ENCODE data around the gene ACER3. TPM values are rescaled to one million over a fixed set of nuclear protein-coding genes. Genes with fewer than 3 reads are reported as not detected.
"Not testable (repeated sequence)": the region's sequence is repeated elsewhere in the genome, so short reads cannot be mapped to it uniquely, and the experiment has no call there.

The ACER3 gene
- total RNA-seq, 1 donor from 2014 or later, result 21.5 TPM

- DNase-seq, result peak; percentile 42
Observed at GRCh38 chr11:76919887-76920746, 59.4 kb downstream of the ACER3 start.

GRCh38 chr11:76927160-76927559, 66.4 kb downstream of the ACER3 start:
- DNase-seq, result no peak

GRCh38 chr11:76935042-76935441, 74.3 kb downstream of the ACER3 start:
- no peak for DNase-seq

GRCh38 chr11:76939219-76939631, 78.5 kb downstream of the ACER3 start:
- no peak for DNase-seq

DNA sequence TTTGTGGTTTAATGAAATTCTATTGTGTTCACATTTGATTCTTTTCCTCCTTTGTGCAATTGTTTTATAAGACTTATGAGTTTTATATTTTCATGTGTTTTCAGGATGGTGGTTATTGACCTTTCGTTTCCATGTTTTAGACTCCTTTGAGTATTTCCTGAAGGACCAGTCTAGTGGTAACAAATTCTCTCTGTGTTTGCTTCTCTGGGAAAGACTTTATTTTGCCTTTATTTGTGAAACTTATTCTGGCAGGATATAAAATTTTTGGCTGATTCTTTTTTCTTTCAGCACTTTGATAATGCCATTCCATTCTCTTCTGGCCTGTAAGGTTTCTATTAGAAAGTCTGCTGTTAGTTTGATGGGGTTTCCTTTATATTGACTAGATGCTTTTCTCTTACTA, 83.5 kb downstream of the ACER3 start:
- no peak for DNase-seq

- no peak for DNase-seq
Observed at GRCh38 chr11:76946223-76946622, 85.5 kb downstream of the ACER3 start.

GRCh38 chr11:76947190-76947589, 86.5 kb downstream of the ACER3 start:
- no peak for DNase-seq

DNA sequence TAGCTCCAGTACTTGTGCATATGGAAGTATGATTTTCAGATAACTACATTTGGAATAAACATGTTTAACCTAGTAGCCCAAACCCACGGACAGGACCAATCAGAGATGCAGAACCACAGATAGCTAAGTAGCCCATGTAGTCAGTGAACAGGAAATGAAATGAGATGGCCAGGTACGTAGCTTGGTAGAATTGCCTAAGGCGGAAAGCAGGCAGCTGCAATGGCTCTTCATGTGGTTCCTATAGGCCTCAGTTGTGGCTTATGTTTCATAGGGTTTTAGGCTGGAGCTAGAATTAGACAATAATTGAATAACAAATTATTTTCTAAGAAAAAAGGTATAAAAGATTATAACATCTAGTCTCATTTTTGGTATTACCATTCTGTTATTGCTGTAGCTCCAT, 87.1 kb downstream of the ACER3 start:
- no peak for DNase-seq

- no peak for DNase-seq
Observed at GRCh38 chr11:76955459-76956114, 94.9 kb downstream of the ACER3 start.

- DNase-seq, result no peak
Observed at GRCh38 chr11:76962583-76963416, 102.1 kb downstream of the ACER3 start.

GRCh38 chr11:76963417-76964168, 102.9 kb downstream of the ACER3 start:
- DNase-seq, result not testable (repeated sequence)

GRCh38 chr11:76972051-76972450, 111.3 kb downstream of the ACER3 start:
- no peak for DNase-seq

DNA sequence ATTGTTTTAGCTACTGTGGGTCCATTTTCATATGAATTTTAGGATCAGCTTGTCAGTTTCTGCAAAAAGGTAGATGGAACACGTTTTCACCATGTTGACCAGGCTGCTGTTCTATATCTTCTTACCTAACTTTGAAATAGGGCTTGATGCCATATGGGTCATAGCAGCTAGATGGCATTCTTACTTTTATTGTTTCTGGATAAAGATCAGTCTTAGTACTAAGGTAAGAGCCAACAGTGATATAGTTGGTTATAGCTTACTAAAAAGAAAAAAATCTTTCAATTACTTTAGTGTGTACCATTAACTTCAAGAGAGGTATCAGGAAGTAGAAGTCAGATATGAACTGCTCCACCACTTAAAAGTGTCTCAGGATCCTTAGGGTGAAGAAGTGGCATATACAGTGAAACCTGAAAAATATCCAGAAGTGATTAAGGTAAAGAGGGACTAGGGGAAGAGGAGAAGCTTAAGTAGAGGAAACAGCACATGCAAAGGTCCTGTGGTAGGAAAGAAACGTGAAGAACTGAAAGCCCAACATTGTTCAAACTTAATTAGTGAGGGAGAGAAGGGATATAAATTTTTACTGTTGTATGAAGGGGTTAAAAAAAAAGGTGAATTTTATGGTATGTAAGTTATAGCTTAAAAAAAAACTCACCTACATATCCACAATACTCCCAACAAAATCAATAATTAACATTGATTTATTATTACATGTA, 113.6 kb downstream of the ACER3 start:
- no peak for DNase-seq

- DNase-seq, result no peak
Observed at GRCh38 chr11:76975513-76975912, 114.8 kb downstream of the ACER3 start.

- DNase-seq, result no peak
Observed at GRCh38 chr11:76977791-76978190, 117.1 kb downstream of the ACER3 start.

GRCh38 chr11:76978239-76978638, 117.5 kb downstream of the ACER3 start:
- DNase-seq, result no peak

GRCh38 chr11:76978818-76979217, 118.1 kb downstream of the ACER3 start:
- no peak for DNase-seq

DNA sequence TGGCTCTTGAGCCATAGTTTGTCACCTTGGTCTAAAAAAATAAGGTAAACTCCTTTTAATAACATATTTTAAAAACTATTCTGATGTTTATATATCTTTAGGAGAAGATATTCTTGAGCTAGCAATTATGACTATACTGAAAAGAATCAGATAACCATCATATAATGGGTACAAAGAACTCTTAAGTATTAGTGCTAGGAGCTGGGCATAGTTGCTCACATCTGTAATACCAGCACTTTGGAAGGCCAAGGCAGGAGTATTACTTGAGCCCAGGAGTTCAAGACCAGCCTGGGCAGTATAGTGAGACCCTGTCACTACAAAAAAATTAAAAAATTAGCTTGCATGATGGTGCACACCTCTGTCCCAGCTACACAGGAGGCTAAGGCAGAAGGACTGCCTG, 119.5 kb downstream of the ACER3 start:
- no peak for DNase-seq

DNA sequence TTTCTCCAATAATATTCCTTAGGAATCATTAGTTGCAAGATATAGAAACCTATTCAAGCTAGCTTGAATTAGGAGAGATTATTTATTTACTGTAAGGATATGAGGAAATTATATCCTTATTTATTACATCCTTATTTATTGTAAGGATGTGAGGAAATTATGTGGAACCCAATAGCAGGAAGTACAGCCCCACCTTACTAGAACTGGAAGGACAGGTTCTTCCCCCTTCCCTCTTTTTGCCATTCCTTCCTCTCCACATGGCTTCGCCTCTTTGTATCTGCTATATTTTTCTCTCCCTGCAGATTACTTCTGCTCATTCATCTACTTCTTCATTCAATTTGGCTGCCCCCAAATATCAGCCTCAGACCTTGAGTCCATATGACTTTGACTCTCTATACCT, 124.0 kb downstream of the ACER3 start:
- no peak for DNase-seq

DNA sequence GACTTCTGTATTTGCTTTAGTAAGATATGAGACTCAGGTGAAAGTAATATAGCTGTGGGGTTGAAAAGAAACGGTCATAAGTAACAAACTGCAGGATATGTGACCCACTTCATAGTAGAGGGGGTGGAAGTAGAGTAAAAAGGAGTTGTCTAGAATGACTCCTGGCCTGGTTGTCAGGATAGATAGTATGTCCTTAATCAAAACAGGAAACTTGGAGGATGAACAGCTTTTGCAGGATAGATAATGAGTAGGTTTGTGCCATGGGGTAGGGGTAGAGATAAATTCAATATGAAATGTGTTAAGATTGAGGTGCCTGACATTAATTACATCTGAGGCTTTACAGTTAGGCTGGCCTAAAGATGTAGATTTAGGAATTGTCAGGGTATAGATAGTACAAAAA, 126.5 kb downstream of the ACER3 start:
- DNase-seq, result no peak

DNA sequence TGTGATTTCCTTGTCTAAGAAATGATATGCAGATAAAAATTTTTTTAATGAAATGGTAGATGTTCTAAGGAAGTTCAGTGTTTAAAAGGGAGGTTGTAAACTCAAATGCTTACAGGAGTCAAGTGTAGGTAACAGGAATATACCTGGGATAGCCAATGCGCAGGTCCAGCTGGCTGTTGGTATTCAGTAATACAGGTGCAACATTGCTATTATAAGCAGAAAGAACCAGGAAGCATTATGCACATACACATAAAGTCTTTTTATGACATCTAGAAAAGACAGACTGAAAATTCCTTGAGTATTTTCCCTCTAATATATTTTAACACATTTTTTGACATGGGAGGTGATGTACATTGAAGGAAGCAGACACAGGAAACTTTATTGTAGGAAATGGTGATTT, 129.9 kb downstream of the ACER3 start:
- no peak for DNase-seq

Measured in occipital lobe (tissue), 2 donors.